Ascending aorta (tissue), 2 donors: ENCODE data around the gene UFC1. TPM values are rescaled to one million over a fixed set of nuclear protein-coding genes. Genes with fewer than 3 reads are reported as not detected.

Source experiments
- DNase-seq, 2 donors: peaks; one replicate each; pipeline ENCODE4 v3.0.0-alpha.2; 2019; ENCODE audit warnings: low spot score in 2 of 2
- H3K27ac ChIP-seq, 2 donors: fragments of 200-600 bp; sonication (generic); one replicate each; pipeline ENCODE4 v1.5.1; 2016 to 2017; ENCODE audit warnings: mild to moderate bottlenecking in 1 of 2
- H3K27me3 ChIP-seq: fragments of 200-600 bp; sonication (generic); one replicate; pipeline ENCODE4 v1.5.1; 2017
- H3K36me3 ChIP-seq, 2 donors: fragments of 200-600 bp; sonication (generic); one replicate each; pipeline ENCODE4 v1.5.1; 2016
- H3K4me1 ChIP-seq, 2 donors: fragments of 200-600 bp; sonication (generic); one replicate each; pipeline ENCODE4 v1.5.1; 2016 to 2017; ENCODE audit warnings: mild to moderate bottlenecking in 1 of 2
- H3K4me3 ChIP-seq, 2 donors: fragments of 200-600 bp; sonication (generic); one replicate each; pipeline ENCODE4 v1.5.1; 2016 to 2017; ENCODE audit warnings: mild to moderate bottlenecking in 1 of 2
- H3K9me3 ChIP-seq, 2 donors: fragments of 200-600 bp; sonication (generic); one replicate each; pipeline ENCODE4 v1.5.1; 2016
- CTCF ChIP-seq, 3 experiments: fragments of 200-600 bp in 2 of 3; fragments of 450-650 bp in 1 of 3; sonication (generic) in 2 of 3; IDR thresholded peaks; one replicate each; pipeline ENCODE4 v1.5.1; 2016 to 2019; ENCODE audit warnings: antibody characterized with exemption in 3 of 3, mild to moderate bottlenecking in 1 of 3, moderate library complexity in 1 of 3
- intact Hi-C: fragments of 100-400 bp; cut with DNase I; formaldehyde crosslinking; loops from one replicate; pipeline ENCODE4 v1.15.1; 2023
- total RNA-seq: library from RNA; depleted of rRNA; stranded (reverse); fragments of >200 nt; gene quantifications from one replicate; pipeline ENCODE4 v1.1.0, GENCODE V29; 2016

UFC1 gene
- total RNA-seq, 1 donor from 2014 or later = 3.3 TPM

GRCh38 chr1:161193561-161194235, 39.9 kb downstream of the UFC1 start:
- peak in 1 of 3 experiments; percentile 8 for TF ChIP-seq CTCF (IDR thresholded peaks at IDR 0.05)
- intact Hi-C loops = no loop called here
- Histone ChIP-seq H3K36me3 (no peaks in the 10 kb centered on the region), H3K27me3 (no peaks in the 10 kb centered on the region), H3K27ac (no peak overlapping the region), H3K4me3 (no peak overlapping the region), H3K9me3 (no peaks in the 10 kb centered on the region), H3K4me1 (peaks cover 0 to 6% of the 10 kb centered on the region in 2 donors)
- DNase-seq = no peak

- no peak for DNase-seq
- H3K4me3 ChIP-seq = no peak overlapping the region
- no peak overlapping the region for H3K27ac ChIP-seq
- no peaks in the 10 kb centered on the region for H3K36me3 ChIP-seq
- no peak for TF ChIP-seq CTCF (IDR thresholded peaks at IDR 0.05)
- H3K9me3 ChIP-seq = no peaks in the 10 kb centered on the region
- H3K4me1 ChIP-seq = peaks cover 0 to 8% of the 10 kb centered on the region in 2 donors
- intact Hi-C loops = no loop called here
- no peaks in the 10 kb centered on the region for H3K27me3 ChIP-seq
These were observed 41.4 kb downstream of the UFC1 start for GRCh38 chr1:161195171-161195570.

DNA sequence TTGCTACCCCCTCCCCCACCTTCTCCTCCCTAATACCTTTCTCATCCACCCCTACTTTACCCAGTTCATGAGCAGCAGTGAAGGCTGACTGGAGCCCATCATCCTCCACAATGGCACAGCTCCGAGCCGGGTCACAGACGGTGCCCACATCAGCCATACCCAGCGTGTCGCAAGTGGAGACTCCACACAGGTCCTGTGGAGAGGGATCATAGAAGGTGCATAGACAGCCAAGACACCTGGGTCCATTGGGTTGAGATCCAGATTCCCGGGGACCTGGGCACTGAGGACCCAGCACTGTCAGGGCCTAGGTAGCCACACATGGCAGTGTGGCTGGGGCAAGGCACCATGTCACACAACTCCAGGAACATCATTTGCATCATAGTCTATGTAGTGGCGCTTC, 42.3 kb downstream of the UFC1 start:
- Histone ChIP-seq H3K27me3 (no peaks in the 10 kb centered on the region), H3K4me1 (peaks cover 3 to 16% of the 10 kb centered on the region in 2 donors), H3K27ac (peak overlapping the region; percentile 24 to 30), H3K9me3 (no peaks in the 10 kb centered on the region), H3K36me3 (no peaks in the 10 kb centered on the region), H3K4me3 (peak overlapping the region in 1 of 2 donors; percentile 30)
- DNase-seq = no peak
- no peak for TF ChIP-seq CTCF (IDR thresholded peaks at IDR 0.05)
- intact Hi-C loops = no loop called here

- Histone ChIP-seq H3K27ac (peak overlapping the region; percentile 24 to 97), H3K4me1 (peaks cover 3 to 22% of the 10 kb centered on the region in 2 donors)
These were observed 43.0 kb downstream of the UFC1 start for GRCh38 chr1:161196521-161197451.

More at GRCh38 chr1:161196521-161197451, 43.0 kb downstream of the UFC1 start:
- no peak for DNase-seq
- no peak for TF ChIP-seq CTCF (IDR thresholded peaks at IDR 0.05)
- intact Hi-C loops = no loop called here
- peak overlapping the region; percentile 30 to 51 for H3K4me3 ChIP-seq
- H3K9me3 ChIP-seq = no peaks in the 10 kb centered on the region
- H3K27me3 ChIP-seq = no peaks in the 10 kb centered on the region
- no peaks in the 10 kb centered on the region for H3K36me3 ChIP-seq
